ENCODE results near the gene VPS52. TPM values are rescaled to one million over a fixed set of nuclear protein-coding genes. Genes with fewer than 3 reads are reported as not detected.

VPS52 gene
- total RNA-seq, 4 donors from 2014 or later, result 37.7 to 46.5 (median 45.2) TPM

- TF ChIP-seq, protein P1, sequence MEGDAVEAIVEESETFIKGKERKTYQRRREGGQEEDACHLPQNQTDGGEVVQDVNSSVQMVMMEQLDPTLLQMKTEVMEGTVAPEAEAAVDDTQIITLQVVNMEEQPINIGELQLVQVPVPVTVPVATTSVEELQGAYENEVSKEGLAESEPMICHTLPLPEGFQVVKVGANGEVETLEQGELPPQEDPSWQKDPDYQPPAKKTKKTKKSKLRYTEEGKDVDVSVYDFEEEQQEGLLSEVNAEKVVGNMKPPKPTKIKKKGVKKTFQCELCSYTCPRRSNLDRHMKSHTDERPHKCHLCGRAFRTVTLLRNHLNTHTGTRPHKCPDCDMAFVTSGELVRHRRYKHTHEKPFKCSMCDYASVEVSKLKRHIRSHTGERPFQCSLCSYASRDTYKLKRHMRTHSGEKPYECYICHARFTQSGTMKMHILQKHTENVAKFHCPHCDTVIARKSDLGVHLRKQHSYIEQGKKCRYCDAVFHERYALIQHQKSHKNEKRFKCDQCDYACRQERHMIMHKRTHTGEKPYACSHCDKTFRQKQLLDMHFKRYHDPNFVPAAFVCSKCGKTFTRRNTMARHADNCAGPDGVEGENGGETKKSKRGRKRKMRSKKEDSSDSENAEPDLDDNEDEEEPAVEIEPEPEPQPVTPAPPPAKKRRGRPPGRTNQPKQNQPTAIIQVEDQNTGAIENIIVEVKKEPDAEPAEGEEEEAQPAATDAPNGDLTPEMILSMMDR (IDR thresholded peaks at IDR 0.05), result no peak
- TF ChIP-seq EP300 (IDR thresholded peaks at IDR 0.05) (no peak), POLR2A (IDR thresholded peaks at IDR 0.05) (no peak)
- Histone ChIP-seq H3K9me3 (no peaks in the 10 kb centered on the region), H3K4me1 (peaks cover 0 to 41% (median 22%) of the 10 kb centered on the region in 4 donors), H3K4me3 (no peak overlapping the region), H3K36me3 (peaks cover 0 to 30% (median 0%) of the 10 kb centered on the region in 3 donors), H3K27ac (no peak overlapping the region), H3K27me3 (peaks cover 0 to 20% of the 10 kb centered on the region in 2 donors)
- DNase-seq (ENCODE audit: low spot score in 2 of 2), result no peak
- 78 to 81% methylated on average over 16 to 18 of the region's 18 CpGs for WGBS, 2 donors
Measured at GRCh38 chr6:33211666-33212422, 59.8 kb downstream of the VPS52 start.

DNA sequence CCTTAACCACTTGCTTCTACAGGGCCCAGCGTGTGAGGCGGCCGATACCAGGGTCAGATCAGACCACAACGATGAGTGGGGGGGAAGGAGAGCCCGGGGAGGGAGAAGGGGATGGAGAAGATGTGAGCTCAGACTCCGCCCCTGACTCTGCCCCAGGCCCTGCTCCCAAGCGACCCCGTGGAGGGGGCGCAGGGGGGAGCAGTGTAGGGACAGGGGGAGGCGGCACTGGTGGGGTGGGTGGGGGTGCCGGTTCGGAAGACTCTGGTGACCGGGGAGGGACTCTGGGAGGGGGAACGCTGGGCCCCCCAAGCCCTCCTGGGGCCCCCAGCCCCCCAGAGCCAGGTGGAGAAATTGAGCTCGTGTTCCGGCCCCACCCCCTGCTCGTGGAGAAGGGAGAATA is 60.5 kb downstream of the VPS52 start:
- H3K27me3 ChIP-seq, result peaks cover 0 to 20% of the 10 kb centered on the region in 2 donors
- no peak for DNase-seq (ENCODE audit: low spot score in 2 of 2)
- no peak overlapping the region for H3K4me3 ChIP-seq
- 73 to 75% methylated on average over 16 to 17 of the region's 17 CpGs for WGBS, 2 donors
- no peaks in the 10 kb centered on the region for H3K9me3 ChIP-seq
- no peak overlapping the region for H3K27ac ChIP-seq
- peaks cover 0 to 46% (median 22%) of the 10 kb centered on the region in 4 donors for H3K4me1 ChIP-seq
- H3K36me3 ChIP-seq, result peaks cover 0 to 30% (median 0%) of the 10 kb centered on the region in 3 donors
- TF ChIP-seq EP300 (IDR thresholded peaks at IDR 0.05) (no peak), POLR2A (IDR thresholded peaks at IDR 0.05) (no peak)
- TF ChIP-seq, protein P1 (IDR thresholded peaks at IDR 0.05), result no peak

DNA sequence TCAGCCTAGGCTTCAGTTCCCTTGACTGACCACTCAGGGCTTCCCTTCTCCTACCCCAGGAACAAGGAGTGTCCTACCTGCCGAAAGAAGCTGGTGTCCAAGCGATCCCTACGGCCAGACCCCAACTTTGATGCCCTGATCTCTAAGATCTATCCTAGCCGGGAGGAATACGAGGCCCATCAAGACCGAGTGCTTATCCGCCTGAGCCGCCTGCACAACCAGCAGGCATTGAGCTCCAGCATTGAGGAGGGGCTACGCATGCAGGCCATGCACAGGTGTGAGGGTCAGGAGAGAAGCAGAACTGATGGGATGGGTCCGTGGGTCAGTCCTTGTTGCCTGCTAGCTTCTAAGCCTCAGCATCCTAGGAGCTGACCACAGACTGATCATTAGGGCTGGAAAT is 61.8 kb downstream of the VPS52 start:
- TF ChIP-seq, protein P1 (IDR thresholded peaks at IDR 0.05), result no peak
- TF ChIP-seq POLR2A (IDR thresholded peaks at IDR 0.05) (no peak), EP300 (IDR thresholded peaks at IDR 0.05) (no peak)
- DNase-seq (ENCODE audit: low spot score in 2 of 2), result no peak
- no peaks in the 10 kb centered on the region for H3K9me3 ChIP-seq
- H3K36me3 ChIP-seq, result peaks cover 0 to 30% (median 0%) of the 10 kb centered on the region in 3 donors
- peaks cover 0 to 54% (median 28%) of the 10 kb centered on the region in 4 donors for H3K4me1 ChIP-seq
- H3K27ac ChIP-seq, result no peak overlapping the region
- peaks cover 0 to 19% of the 10 kb centered on the region in 2 donors for H3K27me3 ChIP-seq
- no peak overlapping the region for H3K4me3 ChIP-seq
- 91 to 94% methylated on average over 10 of the region's 10 CpGs for WGBS, 2 donors

DNA sequence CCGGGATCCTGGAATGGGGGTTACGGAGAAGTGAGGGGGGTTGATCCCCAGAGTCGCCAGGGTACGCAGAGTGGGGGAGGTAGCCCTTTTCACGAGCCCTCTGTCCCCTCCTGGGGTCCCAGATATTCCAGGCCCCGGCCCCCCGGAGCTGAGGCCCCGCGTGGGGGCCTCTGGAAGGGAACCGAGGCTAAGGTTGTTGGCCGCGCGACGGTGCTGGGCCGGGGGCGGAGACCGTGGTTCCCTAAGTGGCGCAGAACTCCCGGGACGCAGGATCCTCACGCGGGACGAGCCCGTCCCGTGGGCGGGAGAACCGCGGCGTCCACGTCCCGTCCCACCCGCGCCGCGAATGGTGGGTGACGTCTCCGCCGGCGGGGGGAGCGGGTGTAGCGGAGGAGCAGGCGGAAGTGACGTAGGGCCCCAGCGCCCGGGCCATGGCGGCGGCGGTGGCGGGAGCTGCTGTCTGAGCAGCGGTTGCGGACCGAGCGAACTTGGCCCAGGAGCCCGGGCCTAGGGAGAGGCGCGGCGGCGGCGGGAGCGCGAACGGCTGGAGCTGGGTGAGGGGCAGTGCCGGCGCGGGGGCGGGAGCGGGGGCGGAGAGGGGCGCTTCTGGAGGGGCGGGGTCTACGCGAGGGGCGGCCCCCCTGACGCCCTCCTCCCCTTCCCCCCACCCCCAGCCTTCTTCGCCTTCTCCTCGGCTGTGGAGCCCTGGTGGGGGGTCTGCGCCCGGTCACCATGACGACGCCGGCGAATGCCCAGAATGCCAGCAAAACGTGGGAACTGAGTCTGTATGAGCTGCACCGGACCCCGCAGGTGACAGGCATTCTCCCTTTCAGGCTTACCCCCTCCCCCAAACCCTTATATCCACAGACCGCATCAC is 63.3 kb downstream of the VPS52 start, which contains the start of gene RING1:
RING1 (plus strand) TSS at position 410 of the 877 bp plus-strand sequence; CDS start at position 733, 323 bp downstream.
- Histone ChIP-seq H3K36me3 (peaks cover 0 to 36% (median 0%) of the 10 kb centered on the region in 3 donors), H3K4me3 (peak within 1 kb of the TSS; percentile 87 to 97 (median 90)), H3K27ac (peak within 1 kb of the TSS; percentile 93 to 98 (median 97)), H3K27me3 (peaks cover 0 to 4% of the 10 kb centered on the region in 2 donors), H3K9me3 (no peaks in the 10 kb centered on the region), H3K4me1 (peaks cover 0 to 60% (median 33%) of the 10 kb centered on the region in 4 donors)
- TF ChIP-seq POLR2A (IDR thresholded peaks at IDR 0.05) (peak; percentile 97 to 99), EP300 (IDR thresholded peaks at IDR 0.05) (peak; percentile 92 to 100)
- TF ChIP-seq, protein P1 (IDR thresholded peaks at IDR 0.05), result peak in 1 of 5 experiments; percentile 35
- WGBS, 2 donors, result 1% methylated on average over 39 to 44 of the region's 86 CpGs
- DNase-seq (ENCODE audit: low spot score in 2 of 2), result peak; percentile 83 to 86
